H9 (cell line): ENCODE measurements around the gene SNRPA1. TPM values are rescaled to one million over a fixed set of nuclear protein-coding genes. Genes with fewer than 3 reads are reported as not detected.

ENCODE experiments used
- DNase-seq: peaks from one replicate; pipeline ENCODE4 v3.0.0-alpha.2; 2017
- H2AFZ ChIP-seq: one replicate; pipeline ENCODE4 v1.6.1; 2013; ENCODE audit warnings: mild to moderate bottlenecking, low read length, control low read depth, moderate library complexity
- H2AK5ac ChIP-seq: 2 replicates; pipeline ENCODE4 v1.6.1; 2013; ENCODE audit warnings: low read length, control low read depth, mixed read lengths; ENCODE audit not compliant: insufficient read length
- H2BK120ac ChIP-seq: one replicate; pipeline ENCODE4 v1.6.1; 2013; ENCODE audit warnings: low read depth, mild to moderate bottlenecking, low read length, control low read depth, inconsistent platforms; ENCODE audit not compliant: poor library complexity, severe bottlenecking
- H2BK12ac ChIP-seq: 2 replicates; pipeline ENCODE4 v1.6.1; 2013; ENCODE audit warnings: low read length, control low read depth, mixed read lengths, low read depth; ENCODE audit not compliant: insufficient read length
- H2BK15ac ChIP-seq: 2 replicates; pipeline ENCODE4 v1.6.1; 2013; ENCODE audit warnings: low read depth, low read length, control low read depth
- H2BK20ac ChIP-seq: one replicate; pipeline ENCODE4 v1.6.1; 2013; ENCODE audit warnings: low read depth, mild to moderate bottlenecking, low read length, control low read depth, inconsistent platforms; ENCODE audit not compliant: poor library complexity, severe bottlenecking
- H2BK5ac ChIP-seq: 2 replicates; pipeline ENCODE4 v1.6.1; 2013; ENCODE audit warnings: low read length, control low read depth, mixed read lengths; ENCODE audit not compliant: insufficient read length
- H3K14ac ChIP-seq: 2 replicates; pipeline ENCODE4 v1.6.1; 2013; ENCODE audit warnings: low read length, control low read depth; ENCODE audit not compliant: insufficient read depth
- H3K18ac ChIP-seq: 2 replicates; pipeline ENCODE4 v1.6.1; 2013; ENCODE audit warnings: low read depth, mild to moderate bottlenecking, mixed read lengths, low read length, control low read depth; ENCODE audit not compliant: insufficient read length
- H3K23ac ChIP-seq: 2 replicates; pipeline ENCODE4 v1.6.1; 2013; ENCODE audit warnings: low read length, control low read depth, mixed read lengths, low read depth; ENCODE audit not compliant: insufficient read length
- H3K23me2 ChIP-seq: 2 replicates; pipeline ENCODE4 v1.6.1; 2013; ENCODE audit warnings: low read depth, mild to moderate bottlenecking, mixed read lengths, low read length, control low read depth; ENCODE audit not compliant: insufficient read length, poor library complexity, severe bottlenecking
- H3K27ac ChIP-seq: 2 replicates; pipeline ENCODE4 v1.5.1; 2013; ENCODE audit warnings: low read length, control low read depth, mixed read lengths, low read depth; ENCODE audit not compliant: insufficient read length
- H3K27me3 ChIP-seq: 2 replicates; pipeline ENCODE4 v1.6.1; 2013; ENCODE audit warnings: low read length, control low read depth, inconsistent platforms; ENCODE audit not compliant: insufficient read depth
- H3K4ac ChIP-seq: 2 replicates; pipeline ENCODE4 v1.6.1; 2013; ENCODE audit warnings: low read depth, mild to moderate bottlenecking, control low read depth, inconsistent platforms, low read length, moderate library complexity
- H3K4me1 ChIP-seq: 2 replicates; pipeline ENCODE4 v1.6.1; 2013; ENCODE audit warnings: low read length, control low read depth, inconsistent platforms; ENCODE audit not compliant: insufficient read depth
- H3K4me2 ChIP-seq: 2 replicates; pipeline ENCODE4 v1.6.1; 2013; ENCODE audit warnings: low read length, control low read depth, mixed read lengths; ENCODE audit not compliant: insufficient read length, insufficient read depth
- H3K56ac ChIP-seq: 2 replicates; pipeline ENCODE4 v1.6.1; 2013; ENCODE audit warnings: low read depth, mild to moderate bottlenecking, mixed read lengths, low read length, control low read depth; ENCODE audit not compliant: insufficient read length
- H3K79me1 ChIP-seq: 2 replicates; pipeline ENCODE4 v1.6.1; 2013; ENCODE audit warnings: low read depth, mild to moderate bottlenecking, moderate library complexity, low read length, control low read depth, inconsistent platforms; ENCODE audit not compliant: insufficient read depth, poor library complexity, severe bottlenecking
- H3K79me2 ChIP-seq: 2 replicates; pipeline ENCODE4 v1.6.1; 2013; ENCODE audit warnings: low read length, control low read depth, inconsistent platforms; ENCODE audit not compliant: insufficient read depth
- H3K9ac ChIP-seq: 2 replicates; pipeline ENCODE4 v1.6.1; 2013; ENCODE audit warnings: low read length, control low read depth, mixed read lengths; ENCODE audit not compliant: insufficient read length; ENCODE audit errors: extremely low read depth
- H3K9me3 ChIP-seq: one replicate; pipeline ENCODE4 v1.6.1; 2013; ENCODE audit warnings: low read depth, low read length, inconsistent platforms; ENCODE audit not compliant: control insufficient read depth
- H3T11ph ChIP-seq: one replicate; pipeline ENCODE4 v1.6.1; 2013; ENCODE audit warnings: mild to moderate bottlenecking, low read length, control low read depth, inconsistent platforms
- H4K20me1 ChIP-seq: one replicate; pipeline ENCODE4 v1.6.1; 2013; ENCODE audit not compliant: control insufficient read depth, insufficient read length, insufficient read depth
- H4K5ac ChIP-seq: 2 replicates; pipeline ENCODE4 v1.6.1; 2013; ENCODE audit warnings: low read depth, mild to moderate bottlenecking, mixed read lengths, low read length, control low read depth; ENCODE audit not compliant: insufficient read length
- H4K8ac ChIP-seq: replicated peaks from 2 replicates; pipeline ENCODE4 v1.6.1; 2013; ENCODE audit warnings: low read length, control low read depth, mixed read lengths, low read depth; ENCODE audit not compliant: insufficient read length
- H4K91ac ChIP-seq: 2 replicates; pipeline ENCODE4 v1.6.1; 2013; ENCODE audit warnings: low read depth, mild to moderate bottlenecking, moderate library complexity, mixed read lengths, low read length, control low read depth; ENCODE audit not compliant: insufficient read length
- H3K27ac Mint-ChIP-seq, 3 experiments: 2 replicates in 2 of 3; 3 replicates in 1 of 3; pipeline ENCODE4 v1.8.0; 2020 to 2021; ENCODE audit warnings: mixed read lengths in 3 of 3, mild to moderate bottlenecking in 1 of 3, moderate library complexity in 1 of 3
- H3K27me3 Mint-ChIP-seq: 2 replicates; pipeline ENCODE4 v1.8.0; 2021; ENCODE audit warnings: low read depth, mild to moderate bottlenecking, moderate library complexity, mixed read lengths
- H3K36me3 Mint-ChIP-seq, 3 experiments: 2 replicates in 2 of 3; 3 replicates in 1 of 3; pipeline ENCODE4 v1.8.0; 2020 to 2021; ENCODE audit warnings: low read depth in 3 of 3, mixed read lengths in 3 of 3; ENCODE audit not compliant: insufficient read depth in 1 of 3
- H3K4me1 Mint-ChIP-seq, 2 experiments: 2 replicates each; pipeline ENCODE4 v1.8.0; 2020; ENCODE audit warnings: mixed read lengths in 2 of 2
- H3K4me3 Mint-ChIP-seq, 2 experiments: 2 replicates in 1 of 2; 3 replicates in 1 of 2; pipeline ENCODE4 v1.8.0; 2020 to 2021; ENCODE audit warnings: mild to moderate bottlenecking in 2 of 2, mixed read lengths in 2 of 2, moderate library complexity in 1 of 2
- H3K9me3 Mint-ChIP-seq, 2 experiments: 2 replicates in 1 of 2; 3 replicates in 1 of 2; pipeline ENCODE4 v1.8.0; 2020; ENCODE audit warnings: mild to moderate bottlenecking in 2 of 2, mixed read lengths in 2 of 2, moderate library complexity in 1 of 2
- CTCF ChIP-seq: fragments of 200-600 bp; sonication (generic); conservative IDR thresholded peaks from 3 replicates; pipeline ENCODE4 v1.8.0; 2021; ENCODE audit warnings: antibody characterized with exemption, mild to moderate bottlenecking
- WGBS: extraction: QIAGEN DNeasy Blood & Tissue Kit; methylation state at CpG from one replicate; pipeline ENCODE4 v1.1.7; 2013; ENCODE audit warnings: missing lambda C conversion rate, low lambda C conversion rate, mixed read lengths; ENCODE audit not compliant: insufficient read length; ENCODE audit errors: extremely low coverage; 5-methylcytosine and 5-hydroxymethylcytosine counted together
- total RNA-seq: library from RNA; stranded (reverse); gene quantifications from 2 replicates; pipeline ENCODE4 v1.2.1, GENCODE V29; 2021

The SNRPA1 gene
- total RNA-seq, 1 experiment from 2014 or later = 145 TPM

GRCh38 chr15:101280007-101280406, 15.0 kb downstream of the SNRPA1 start:
- Histone ChIP-seq H3K9ac (no peak overlapping the region), H2BK15ac (no peak overlapping the region), H4K20me1 (no peaks in the 10 kb centered on the region), H3K14ac (no peak overlapping the region), H3K27me3 (no peaks in the 10 kb centered on the region), H3K9me3 (no peaks in the 10 kb centered on the region), H4K8ac (no peak overlapping the region), H2BK5ac (no peak overlapping the region), H2BK12ac (no peak overlapping the region), H3K23me2 (peaks cover 11% of the 10 kb centered on the region), H2BK20ac (no peak overlapping the region), H3K56ac (no peak overlapping the region), H4K91ac (no peak overlapping the region), H3K23ac (no peak overlapping the region), H3K4me2 (no peak overlapping the region), H3K18ac (no peak overlapping the region), H3K79me2 (no peaks in the 10 kb centered on the region; the same call in 1 of the 2 replicates), H3K4ac (no peak overlapping the region), H3K27ac (no peak overlapping the region), H3K4me1 (no peaks in the 10 kb centered on the region), H2BK120ac (no peak overlapping the region), H3T11ph (no peak overlapping the region), H2AK5ac (no peak overlapping the region), H4K5ac (no peak overlapping the region), H3K79me1 (no peaks in the 10 kb centered on the region), H2AFZ (no peak overlapping the region)
- Mint-ChIP-seq H3K4me1 (peaks cover 2 to 7% of the 10 kb centered on the region in 2 experiments), H3K27me3 (no peaks in the 10 kb centered on the region), H3K9me3 (no peaks in the 10 kb centered on the region), H3K27ac (no peak overlapping the region), H3K36me3 (peaks cover 21 to 62% (median 50%) of the 10 kb centered on the region in 3 experiments; a peak in 6 of 7 replicates), H3K4me3 (no peak overlapping the region)
- no CpG with 5 or more reads among the region's 2 CpGs for WGBS
- no peak for DNase-seq
- no peak for TF ChIP-seq CTCF
